NCI-H446 (cell line): ENCODE measurements around the gene ARHGAP15.

Experiments used
- DNase-seq, 2 experiments: peaks; one replicate each; lab custom pipeline; 2025; lab: John Stamatoyannopoulos, UW

The ARHGAP15 gene

GRCh38 chr2:143144813-143145455 lies 15.7 kb downstream of the ARHGAP15 start:
- no peak for DNase-seq

DNA sequence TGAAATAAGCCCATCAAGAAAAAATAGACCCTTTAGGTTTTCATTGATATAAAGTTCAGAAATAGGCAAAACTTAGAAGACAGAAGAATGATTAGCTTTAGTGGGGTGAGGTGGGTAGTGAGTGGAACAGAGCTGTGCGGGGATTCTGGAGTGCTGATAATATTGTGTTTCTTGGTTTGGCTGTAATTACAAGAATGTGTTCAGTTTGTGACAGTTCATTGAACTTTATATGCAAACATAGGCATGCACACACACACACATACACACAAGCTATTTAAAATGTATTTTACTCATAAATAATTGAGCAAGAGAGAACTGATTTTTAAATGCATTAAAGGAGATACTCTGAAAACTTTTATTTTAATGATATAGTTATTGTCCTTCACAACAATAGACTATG lies 17.1 kb downstream of the ARHGAP15 start:
- no peak for DNase-seq

- no peak for DNase-seq
Measured at GRCh38 chr2:143146815-143147530, 17.8 kb downstream of the ARHGAP15 start.

DNA sequence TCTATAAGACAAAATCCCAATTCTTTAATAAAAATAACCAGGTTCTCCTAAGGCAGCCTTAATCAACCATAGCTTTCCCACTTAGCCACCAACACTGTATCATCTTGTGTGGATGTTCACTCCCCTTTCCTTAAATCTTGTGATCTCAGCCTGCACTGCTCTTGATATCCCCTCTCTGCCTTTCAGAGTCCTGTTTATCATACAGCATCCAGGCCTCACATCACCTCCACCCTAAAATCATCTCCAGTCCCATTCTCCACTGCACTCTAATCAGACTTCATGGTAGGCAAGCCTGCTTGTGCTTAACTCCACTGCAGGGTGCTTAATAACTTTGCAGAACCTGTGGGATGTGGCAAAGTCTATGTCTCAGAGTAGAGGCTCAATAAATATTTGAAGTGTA lies 18.8 kb downstream of the ARHGAP15 start:
- DNase-seq: no peak

DNA sequence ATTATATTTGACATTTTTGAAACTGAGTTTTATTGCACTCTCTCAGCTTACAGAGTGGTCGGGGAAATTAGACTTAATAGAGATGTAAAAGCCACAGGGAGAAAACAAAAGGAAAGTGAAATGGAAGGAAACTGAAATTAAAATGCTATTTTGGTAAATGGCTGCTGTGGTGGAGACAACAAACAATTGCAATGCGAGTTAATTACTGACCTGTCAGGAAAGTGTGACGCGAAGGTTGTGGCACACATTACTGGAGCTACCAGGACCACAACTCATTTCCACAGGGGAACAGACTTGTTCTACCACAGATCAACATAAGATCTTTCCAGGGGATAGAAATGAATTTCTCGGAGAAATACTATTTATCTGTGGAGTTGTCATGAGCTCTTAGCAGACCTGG lies 19.5 kb downstream of the ARHGAP15 start:
- DNase-seq: no peak

GRCh38 chr2:143150287-143150686 lies 21.1 kb downstream of the ARHGAP15 start:
- DNase-seq: no peak

- no peak for DNase-seq
Measured at GRCh38 chr2:143151111-143151752, 22.0 kb downstream of the ARHGAP15 start.

DNA sequence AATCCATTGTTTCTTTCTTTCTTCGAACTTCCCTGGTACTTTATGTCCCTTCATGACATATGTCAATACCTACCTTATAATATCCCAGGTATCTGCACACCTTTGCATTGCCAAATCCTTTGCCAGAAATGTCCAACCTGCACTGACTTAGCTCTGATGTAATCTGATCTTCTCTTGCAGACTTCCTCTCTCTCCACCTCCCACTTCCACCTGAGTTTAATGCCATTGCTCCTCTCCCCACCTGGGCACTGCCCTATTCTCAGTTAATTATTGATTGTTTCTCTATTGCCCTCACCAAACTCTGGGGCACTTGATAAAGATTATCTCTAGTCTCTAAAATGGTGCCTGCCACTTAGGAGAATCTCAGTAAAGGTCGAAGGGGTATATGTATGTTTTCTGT lies 23.0 kb downstream of the ARHGAP15 start:
- DNase-seq: no peak

DNA sequence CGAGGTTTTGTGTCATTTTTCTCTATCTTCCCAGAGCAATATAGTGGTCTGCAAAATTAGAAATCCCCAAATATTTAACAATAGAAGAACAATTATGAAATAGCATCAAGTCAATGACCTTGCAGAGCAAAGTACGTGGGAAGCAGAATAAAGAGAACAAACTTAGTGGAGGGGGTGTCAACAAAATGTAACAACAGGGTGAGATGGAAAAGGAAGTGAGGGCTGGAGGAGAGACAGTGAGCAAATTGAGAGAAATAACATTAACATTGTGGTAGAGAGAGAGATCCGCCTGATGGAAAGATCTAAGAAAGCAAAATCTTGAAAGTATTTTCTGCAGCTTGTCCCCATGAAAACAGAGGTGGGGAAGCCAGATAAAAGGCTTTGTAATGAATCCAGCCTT lies 23.4 kb downstream of the ARHGAP15 start:
- DNase-seq: no peak

DNA sequence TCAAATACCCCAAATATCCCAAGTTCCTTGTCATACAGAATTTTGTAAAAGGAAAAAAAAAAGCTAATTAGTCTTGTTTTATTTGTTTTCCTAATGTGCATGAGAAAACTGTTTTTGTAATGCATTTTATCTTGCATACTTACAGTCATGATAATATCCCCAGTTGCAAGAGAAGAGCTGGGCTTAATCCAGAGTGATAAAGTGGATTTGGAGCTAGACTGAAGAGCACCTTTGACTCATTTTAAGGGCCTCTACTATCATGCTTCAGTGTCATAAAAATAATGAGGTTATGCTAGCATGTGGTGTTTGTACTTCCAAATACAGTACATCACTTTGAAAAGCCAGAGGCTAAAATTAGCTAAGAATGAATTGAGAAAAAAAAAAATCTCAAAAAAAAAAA lies 26.4 kb downstream of the ARHGAP15 start:
- no peak for DNase-seq

GRCh38 chr2:143157001-143157400 lies 27.8 kb downstream of the ARHGAP15 start:
- no peak for DNase-seq

DNA sequence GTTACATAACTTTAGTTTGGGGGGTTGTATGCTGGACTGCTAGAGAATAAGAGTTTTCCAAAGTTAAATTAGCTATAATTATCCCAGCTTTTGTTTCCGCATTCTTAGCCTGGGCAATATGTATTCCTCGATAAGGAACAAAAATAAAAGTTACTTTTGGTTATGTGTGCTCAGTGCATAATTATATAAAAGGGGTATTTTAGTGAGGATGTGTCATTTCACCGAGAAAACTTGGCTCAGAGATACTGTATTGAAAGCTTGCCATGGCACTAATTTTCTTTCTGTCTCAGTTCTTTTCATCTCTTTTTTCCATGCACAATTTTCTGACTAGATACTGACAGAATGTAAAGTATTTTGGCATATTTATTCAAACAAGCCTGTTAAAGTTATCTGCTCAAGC lies 28.2 kb downstream of the ARHGAP15 start:
- DNase-seq: peak in 1 of 2 experiments; percentile 35

DNA sequence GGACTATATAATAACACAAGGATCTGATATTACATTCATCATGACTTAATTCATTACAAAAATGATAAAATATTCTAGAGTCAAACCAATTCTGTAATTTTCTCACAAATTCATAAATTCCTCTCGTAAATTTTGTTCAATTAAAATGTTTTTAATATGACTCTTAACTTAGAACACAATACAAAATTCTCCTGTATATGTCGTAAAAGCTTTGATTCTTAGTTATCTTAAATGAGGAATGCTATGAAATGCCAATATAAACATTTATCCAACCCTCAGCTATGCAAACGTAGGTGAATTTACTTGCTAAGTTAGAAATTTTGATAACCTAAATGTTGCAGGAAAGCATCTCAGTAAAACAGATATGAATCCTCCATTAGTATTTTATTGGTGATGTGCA lies 28.9 kb downstream of the ARHGAP15 start:
- DNase-seq: no peak

- DNase-seq: no peak
Measured at GRCh38 chr2:143158551-143159485, 29.6 kb downstream of the ARHGAP15 start.

DNA sequence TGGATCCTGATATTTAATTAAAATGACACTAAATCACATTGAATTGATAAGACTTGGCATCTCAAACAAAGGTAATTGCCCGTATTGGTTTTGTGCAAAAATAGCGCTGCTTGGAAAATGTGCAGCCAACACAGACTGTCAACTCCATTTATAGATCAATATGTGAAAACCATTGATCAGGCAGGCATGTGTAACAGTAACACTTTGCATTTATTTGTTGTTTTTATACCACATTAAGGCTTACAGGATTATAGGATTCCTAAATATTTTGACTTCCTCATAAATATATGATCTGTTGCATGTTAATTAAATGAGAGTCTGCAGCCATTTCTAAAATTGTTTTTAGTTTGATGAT lies 30.2 kb downstream of the ARHGAP15 start:
- DNase-seq: no peak

GRCh38 chr2:143160732-143161707 lies 31.8 kb downstream of the ARHGAP15 start:
- peak in 1 of 2 experiments; percentile 37 for DNase-seq

DNA sequence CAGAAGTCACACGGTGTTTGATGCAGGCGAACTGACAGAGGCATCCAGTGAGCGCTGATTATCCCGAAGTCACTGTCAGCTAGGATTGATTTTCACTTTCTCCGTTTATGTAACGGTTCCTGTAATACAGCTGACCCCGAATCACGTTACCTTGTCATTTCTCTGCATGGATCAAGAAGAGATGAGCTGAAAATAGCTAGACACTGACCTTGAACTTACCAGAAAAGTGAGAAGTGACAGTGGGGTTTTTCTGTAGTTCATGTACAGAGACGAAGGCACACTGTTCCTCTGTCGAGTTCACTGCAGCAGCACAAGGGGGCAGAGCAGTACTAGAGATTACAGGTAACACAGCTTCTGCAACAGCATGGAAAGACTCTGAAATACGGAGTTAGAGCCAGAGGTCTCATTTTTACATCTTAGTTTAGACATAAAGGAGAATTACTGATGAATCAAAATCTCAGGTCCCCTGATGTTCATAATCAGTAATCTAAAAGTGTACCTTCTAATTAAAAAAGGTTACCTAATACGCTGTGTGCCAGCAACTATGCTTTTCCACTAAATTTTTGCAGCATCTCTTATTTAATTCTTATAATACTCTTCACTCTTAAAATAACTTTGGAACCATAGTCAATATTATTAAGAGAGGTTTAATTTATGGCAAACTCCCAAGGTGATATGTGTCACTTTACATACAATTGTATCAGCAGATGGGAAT lies 33.1 kb downstream of the ARHGAP15 start:
- DNase-seq: peak; percentile 58 to 76

- DNase-seq: no peak
Measured at GRCh38 chr2:143162997-143163396, 33.8 kb downstream of the ARHGAP15 start.

DNA sequence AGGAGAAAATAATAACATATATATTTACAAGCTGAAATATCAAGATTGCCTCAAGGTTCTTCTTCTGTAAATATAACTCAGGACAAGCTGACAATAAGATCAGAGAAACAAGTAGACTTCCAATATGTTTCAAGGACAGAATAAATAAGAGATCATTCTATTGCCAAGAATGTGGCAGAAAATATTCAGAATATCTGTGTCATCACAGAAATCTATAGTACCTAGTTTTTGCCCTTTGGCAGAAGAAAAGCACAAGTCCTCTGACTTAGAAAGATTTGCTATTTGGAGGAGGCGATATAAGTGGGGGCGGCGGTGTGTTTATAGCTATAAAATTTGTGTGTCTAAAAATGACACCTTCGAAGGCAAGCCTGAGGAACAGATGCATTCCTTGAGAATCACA lies 34.3 kb downstream of the ARHGAP15 start:
- DNase-seq: no peak

GRCh38 chr2:143165291-143165690 lies 36.1 kb downstream of the ARHGAP15 start:
- no peak for DNase-seq
